Activated naive CD8-positive, alpha-beta T cell treated with anti-CD3 and anti-CD28 coated beads, Interleukin-2, amount 10 ng/mL, durations not matched to agents 7 days and 5 days (primary cell): Measurements from ENCODE around the gene PRR33. TPM values are rescaled to one million over a fixed set of nuclear protein-coding genes. Genes with fewer than 3 reads are reported as not detected.

Experiments
- ATAC-seq: fragments of 150-1000 bp; cut with Tn5 transposase; one replicate; pipeline ENCODE4 v1.10.0; 2021; ENCODE audit warnings: low read depth, moderate library complexity
- POLR2A ChIA-PET: fragments of 350-600 bp; sonication (Branson Sonifier 250); formaldehyde crosslinking; loops from one replicate; lab custom pipeline; 2021; ENCODE audit warnings: antibody characterized with exemption; lab: Charles Lee
- DNase-seq: peaks from one replicate; pipeline ENCODE4 v3.0.0; 2021
- H3K27ac Mint-ChIP-seq: one replicate; pipeline ENCODE4 v1.8.0; 2022; ENCODE audit warnings: mild to moderate bottlenecking, mixed read lengths
- H3K27me3 Mint-ChIP-seq: one replicate; pipeline ENCODE4 v1.8.0; 2022; ENCODE audit warnings: mild to moderate bottlenecking, moderate library complexity, mixed read lengths
- H3K36me3 Mint-ChIP-seq: one replicate; pipeline ENCODE4 v1.8.0; 2021; ENCODE audit warnings: mild to moderate bottlenecking, mixed read lengths
- H3K4me1 Mint-ChIP-seq: one replicate; pipeline ENCODE4 v1.8.0; 2021; ENCODE audit warnings: mixed read lengths
- H3K4me3 Mint-ChIP-seq: one replicate; pipeline ENCODE4 v1.8.0; 2022; ENCODE audit warnings: mild to moderate bottlenecking, moderate library complexity, mixed read lengths
- H3K9me3 Mint-ChIP-seq: one replicate; pipeline ENCODE4 v1.8.0; 2021; ENCODE audit warnings: mixed read lengths
- total RNA-seq, 2 experiments: library from RNA; stranded (reverse); gene quantifications; one replicate each; pipeline ENCODE4 v1.2.3, GENCODE V29; 2021

PRR33 gene
- total RNA-seq, 2 experiments from 2014 or later, result not detected

DNA sequence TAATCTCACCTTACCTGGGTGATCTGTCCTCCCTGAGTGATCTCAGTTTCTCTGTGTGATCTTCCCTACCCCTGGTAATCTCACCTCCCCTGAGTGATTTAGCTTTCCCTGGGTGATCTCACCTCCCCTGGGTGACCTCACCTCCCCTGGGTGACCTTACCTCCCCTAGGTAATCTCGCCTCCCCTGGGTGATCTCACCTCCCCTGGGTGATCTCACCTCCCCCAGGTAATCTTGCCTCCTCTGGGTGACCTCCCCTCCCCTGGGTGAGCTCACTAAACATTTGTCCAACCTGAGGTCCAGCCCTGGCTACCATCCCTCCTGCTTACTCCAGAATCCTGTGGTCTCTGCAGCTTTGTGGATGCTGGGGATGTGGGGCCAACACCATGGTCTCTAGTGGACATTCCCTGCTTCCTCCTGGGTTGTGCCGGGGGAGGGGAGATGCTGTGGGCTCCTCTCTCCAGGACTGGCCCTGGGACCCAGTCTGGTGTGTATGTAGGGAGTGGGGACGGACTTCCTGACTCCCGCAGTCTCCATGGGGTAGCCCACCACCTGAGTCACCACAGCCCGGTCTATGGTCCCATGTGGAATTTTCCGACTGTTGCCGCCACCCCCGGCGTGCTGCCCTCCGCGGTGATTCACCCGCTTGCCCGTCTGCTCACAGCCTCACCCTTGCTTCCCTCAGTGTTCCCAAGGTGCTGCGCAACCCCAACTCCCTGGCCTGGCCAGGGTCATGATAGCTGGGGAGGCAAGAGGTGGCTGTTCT is 28.9 kb downstream of the PRR33 start:
- Mint-ChIP-seq H3K9me3 (no peaks in the 10 kb centered on the region), H3K4me3 (no peak overlapping the region), H3K4me1 (peaks cover 5% of the 10 kb centered on the region), H3K36me3 (peaks cover 2% of the 10 kb centered on the region), H3K27me3 (no peaks in the 10 kb centered on the region), H3K27ac (no peak overlapping the region)
- DNase-seq (no peak), ATAC-seq (no peak)
- POLR2A ChIA-PET, result no interaction called here

GRCh38 chr11:1861435-1862411 is 30.0 kb downstream of the PRR33 start:
- Mint-ChIP-seq H3K4me1 (peaks cover 5% of the 10 kb centered on the region), H3K36me3 (peaks cover 1% of the 10 kb centered on the region), H3K27ac (no peak overlapping the region), H3K27me3 (no peaks in the 10 kb centered on the region), H3K4me3 (no peak overlapping the region), H3K9me3 (no peaks in the 10 kb centered on the region)
- DNase-seq (no peak), ATAC-seq (no peak)
- POLR2A ChIA-PET, result no interaction called here

DNA sequence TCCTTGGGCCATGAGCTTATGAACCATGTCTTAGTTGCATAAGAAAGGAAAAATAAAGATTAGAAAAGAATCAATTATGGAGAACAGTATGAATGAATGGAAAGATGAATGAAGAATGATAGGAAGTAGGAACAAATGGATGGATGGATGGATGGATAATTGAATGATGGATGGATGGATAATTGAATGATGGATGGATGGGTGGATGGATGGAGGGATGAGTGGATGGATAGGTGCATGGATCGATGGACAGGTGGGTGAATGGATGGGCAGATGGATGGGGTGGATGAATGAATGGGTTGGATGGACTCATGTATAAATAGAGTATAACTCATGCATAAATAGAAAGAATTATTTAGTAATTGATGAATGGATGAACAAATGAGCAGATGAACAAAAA is 31.6 kb downstream of the PRR33 start:
- Mint-ChIP-seq H3K27me3 (no peaks in the 10 kb centered on the region), H3K4me1 (peaks cover 7% of the 10 kb centered on the region), H3K9me3 (no peaks in the 10 kb centered on the region), H3K27ac (no peak overlapping the region), H3K36me3 (no peaks in the 10 kb centered on the region), H3K4me3 (no peak overlapping the region)
- ATAC-seq (no peak), DNase-seq (no peak)
- POLR2A ChIA-PET, result interaction anchor here (0.6 kb wide), 1 partner anchor 42 kb away, joined by 4 read pairs; no protein-coding TSS in a partner anchor

DNA sequence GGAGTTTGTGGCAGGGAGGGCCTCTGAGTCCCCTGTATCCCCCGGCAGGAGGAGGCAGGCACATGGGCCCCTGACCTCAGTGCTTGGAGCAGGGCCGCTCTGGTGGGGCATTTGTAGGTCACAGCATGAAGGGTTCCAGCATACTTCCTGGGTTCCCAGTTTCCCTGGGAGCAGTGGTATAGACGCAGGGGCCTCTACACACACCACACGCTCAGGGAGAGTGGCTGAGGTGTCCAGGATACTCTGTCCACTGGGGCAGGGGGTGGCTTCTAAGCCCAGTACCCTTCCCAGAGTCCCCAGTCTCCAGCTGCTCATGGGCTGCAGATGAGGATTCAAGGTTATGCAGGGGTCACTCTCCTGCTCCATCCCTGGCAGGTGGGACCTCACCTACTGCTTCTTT is 32.7 kb downstream of the PRR33 start:
- Mint-ChIP-seq H3K4me3 (no peak overlapping the region), H3K27me3 (no peaks in the 10 kb centered on the region), H3K4me1 (peaks cover 7% of the 10 kb centered on the region), H3K36me3 (peaks cover under 1% of the 10 kb centered on the region), H3K27ac (no peak overlapping the region), H3K9me3 (no peaks in the 10 kb centered on the region)
- POLR2A ChIA-PET, result no interaction called here
- ATAC-seq (no peak), DNase-seq (no peak)

- Mint-ChIP-seq H3K27ac (no peak overlapping the region), H3K36me3 (peaks cover 4% of the 10 kb centered on the region), H3K4me3 (no peak overlapping the region), H3K27me3 (no peaks in the 10 kb centered on the region), H3K9me3 (no peaks in the 10 kb centered on the region), H3K4me1 (peaks cover 7% of the 10 kb centered on the region)
- DNase-seq (no peak), ATAC-seq (no peak)
- POLR2A ChIA-PET, result no interaction called here
These were observed 33.1 kb downstream of the PRR33 start for GRCh38 chr11:1858576-1858975.

GRCh38 chr11:1858154-1858553 is 33.5 kb downstream of the PRR33 start:
- Mint-ChIP-seq H3K4me3 (no peak overlapping the region), H3K9me3 (no peaks in the 10 kb centered on the region), H3K27ac (no peak overlapping the region), H3K36me3 (peaks cover 8% of the 10 kb centered on the region), H3K4me1 (peaks cover 7% of the 10 kb centered on the region), H3K27me3 (no peaks in the 10 kb centered on the region)
- POLR2A ChIA-PET, result no interaction called here
- ATAC-seq (no peak), DNase-seq (no peak)

GRCh38 chr11:1857064-1857463 is 34.6 kb downstream of the PRR33 start:
- Mint-ChIP-seq H3K27me3 (no peaks in the 10 kb centered on the region), H3K4me3 (no peak overlapping the region), H3K9me3 (no peaks in the 10 kb centered on the region), H3K36me3 (peaks cover 10% of the 10 kb centered on the region), H3K4me1 (peaks cover 13% of the 10 kb centered on the region), H3K27ac (no peak overlapping the region)
- POLR2A ChIA-PET, result interaction anchor here (1.4 kb wide), 1 partner anchor 12 kb away, joined by 3 read pairs; no protein-coding TSS in a partner anchor
- ATAC-seq (no peak), DNase-seq (no peak)

DNA sequence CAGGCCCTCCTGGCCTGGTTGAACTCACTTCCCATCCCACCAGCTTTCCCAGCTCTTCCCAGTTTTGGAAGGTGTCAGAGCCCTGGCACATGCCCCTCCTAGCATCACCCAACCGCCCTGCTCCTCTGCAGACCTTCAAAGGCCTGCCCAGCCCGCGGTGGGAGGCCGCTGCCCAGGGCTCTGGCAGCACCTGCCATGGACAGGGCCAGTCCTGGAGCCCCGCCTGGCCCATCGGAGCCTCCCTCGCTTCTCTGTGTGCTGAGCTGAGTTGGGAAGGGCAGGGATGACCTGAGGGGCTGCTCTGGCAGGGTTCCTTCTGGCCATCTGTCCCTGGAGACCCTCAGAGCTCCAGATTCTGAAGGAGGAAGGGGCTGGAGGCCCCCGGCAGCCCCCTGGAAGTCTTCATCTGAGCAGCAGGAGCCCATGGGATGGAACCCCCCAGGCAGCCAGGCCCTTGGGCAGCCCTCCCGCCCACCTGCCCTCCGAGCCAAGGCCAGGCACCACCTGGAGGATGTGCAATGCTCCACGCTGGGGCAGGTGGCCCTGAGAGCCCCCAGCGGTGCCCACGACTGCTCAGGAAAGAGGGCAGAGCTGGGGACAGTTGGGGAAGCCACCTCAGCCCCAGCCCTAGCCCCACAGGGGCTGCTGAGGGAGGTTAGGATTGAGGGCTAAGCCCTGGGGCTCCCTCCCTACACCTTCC is 35.2 kb downstream of the PRR33 start:
- H3K27ac Mint-ChIP-seq, result no peak overlapping the region
- H3K27me3 Mint-ChIP-seq, result no peaks in the 10 kb centered on the region
- H3K36me3 Mint-ChIP-seq, result peaks cover 10% of the 10 kb centered on the region
- peaks cover 16% of the 10 kb centered on the region for H3K4me1 Mint-ChIP-seq
- DNase-seq (no peak), ATAC-seq (no peak)
- H3K9me3 Mint-ChIP-seq, result no peaks in the 10 kb centered on the region
- POLR2A ChIA-PET, result interaction anchor here (1.4 kb wide), 1 partner anchor 13 kb away, joined by 3 read pairs; no protein-coding TSS in a partner anchor
- peak overlapping the region; percentile 12 for H3K4me3 Mint-ChIP-seq

- ATAC-seq (no peak), DNase-seq (no peak)
- Mint-ChIP-seq H3K27ac (no peak overlapping the region), H3K36me3 (peaks cover 10% of the 10 kb centered on the region), H3K4me3 (peak overlapping the region; percentile 12), H3K9me3 (no peaks in the 10 kb centered on the region), H3K4me1 (peaks cover 21% of the 10 kb centered on the region), H3K27me3 (no peaks in the 10 kb centered on the region)
- POLR2A ChIA-PET, result interaction anchor here (1.4 kb wide), 1 partner anchor 14 kb away, joined by 3 read pairs; no protein-coding TSS in a partner anchor
These were observed 35.8 kb downstream of the PRR33 start for GRCh38 chr11:1855886-1856265.

- no peaks in the 10 kb centered on the region for H3K9me3 Mint-ChIP-seq
- POLR2A ChIA-PET, result no interaction called here
- no peak overlapping the region for H3K27ac Mint-ChIP-seq
- ATAC-seq (no peak), DNase-seq (no peak)
- peaks cover 26% of the 10 kb centered on the region for H3K4me1 Mint-ChIP-seq
- H3K4me3 Mint-ChIP-seq, result peak overlapping the region; percentile 97
- no peaks in the 10 kb centered on the region for H3K27me3 Mint-ChIP-seq
- peaks cover 10% of the 10 kb centered on the region for H3K36me3 Mint-ChIP-seq
These were observed 36.5 kb downstream of the PRR33 start for GRCh38 chr11:1854949-1855885.

GRCh38 chr11:1854132-1854948 is 37.4 kb downstream of the PRR33 start:
- no peaks in the 10 kb centered on the region for H3K27me3 Mint-ChIP-seq
- H3K36me3 Mint-ChIP-seq, result peaks cover 10% of the 10 kb centered on the region
- peak overlapping the region; percentile 97 for H3K4me3 Mint-ChIP-seq
- peak overlapping the region; percentile 98 for H3K27ac Mint-ChIP-seq
- H3K4me1 Mint-ChIP-seq, result peaks cover 26% of the 10 kb centered on the region
- POLR2A ChIA-PET, result interaction anchor here (0.9 to 4.6 kb wide), 6 partner anchors 12 to 93 kb away, joined by 3 to 68 read pairs (median 14); partner anchors contain the start of genes MRPL23, PRR33 and TNNI2
- DNase-seq (no peak), ATAC-seq (no peak)
- H3K9me3 Mint-ChIP-seq, result no peaks in the 10 kb centered on the region
